Transverse colon (tissue), 4 donors: Measurements from ENCODE around the gene PCSK9.

Experiments
- CTCF ChIP-seq, 5 experiments: fragments of 200-600 bp in 3 of 5; fragments of 450-650 bp in 2 of 5; sonication (generic) in 3 of 5; IDR thresholded peaks; 1 replicate in 2 of 5; 2 replicates in 3 of 5; pipeline ENCODE4 v1.5.1; 2016 to 2017; ENCODE audit warnings: antibody characterized with exemption in 5 of 5, inconsistent platforms in 3 of 5, mild to moderate bottlenecking in 2 of 5, moderate library complexity in 1 of 5
- POLR2A ChIP-seq: fragments of 450-650 bp; IDR thresholded peaks from one replicate; pipeline ENCODE4 v1.6.1; 2016; ENCODE audit warnings: antibody characterized with exemption, mild to moderate bottlenecking, moderate library complexity
- POLR2AphosphoS5 ChIP-seq, 3 donors: sonication (generic); formaldehyde crosslinking; IDR thresholded peaks; one replicate each; pipeline ENCODE4 v1.6.1; 2016; ENCODE audit warnings: antibody characterized with exemption in 3 of 3

- no peak for TF ChIP-seq POLR2AphosphoS5 (IDR thresholded peaks at IDR 0.05)
- no peak for TF ChIP-seq POLR2A
- no peak for TF ChIP-seq CTCF (IDR thresholded peaks at IDR 0.05)
Measured at GRCh38 chr1:55059302-55060132, 20.2 kb downstream of the PCSK9 start.
